IgD-negative memory B cell (primary cell): Measurements from ENCODE around the gene TIPRL. TPM values are rescaled to one million over a fixed set of nuclear protein-coding genes. Genes with fewer than 3 reads are reported as not detected.
"Not testable (repeated sequence)": the region's sequence is repeated elsewhere in the genome, so short reads cannot be mapped to it uniquely, and the experiment has no call there.

Experiments
- H3K27ac Mint-ChIP-seq, 3 donors: one replicate each; pipeline ENCODE4 v1.8.0; 2020 to 2022; ENCODE audit warnings: mild to moderate bottlenecking in 3 of 3, mixed read lengths in 3 of 3, moderate library complexity in 1 of 3
- H3K27me3 Mint-ChIP-seq: one replicate; pipeline ENCODE4 v1.8.0; 2021; ENCODE audit warnings: mixed read lengths
- H3K36me3 Mint-ChIP-seq: one replicate; pipeline ENCODE4 v1.8.0; 2020; ENCODE audit warnings: mild to moderate bottlenecking, mixed read lengths
- H3K4me1 Mint-ChIP-seq, 3 donors: one replicate each; pipeline ENCODE4 v1.8.0; 2020 to 2022; ENCODE audit warnings: mixed read lengths in 3 of 3, mild to moderate bottlenecking in 1 of 3
- H3K4me3 Mint-ChIP-seq, 4 donors: one replicate each; pipeline ENCODE4 v1.8.0; 2020 to 2022; ENCODE audit warnings: mild to moderate bottlenecking in 4 of 4, mixed read lengths in 4 of 4, moderate library complexity in 3 of 4
- H3K9me3 Mint-ChIP-seq, 3 donors: one replicate each; pipeline ENCODE4 v1.8.0; 2020 to 2021; ENCODE audit warnings: mixed read lengths in 3 of 3, mild to moderate bottlenecking in 1 of 3
- polyA plus RNA-seq: library from polyadenylated mRNA; unstranded; fragments of 300-500 nt; fragmentation: Illumina TruSeq; gene quantifications from one replicate; pipeline ENCODE4 v1.2.3, GENCODE V29; 2021

The TIPRL gene
- polyA plus RNA-seq, 1 donor from 2014 or later, result 28.5 TPM

- H3K27ac Mint-ChIP-seq, result no peak overlapping the region
- H3K27me3 Mint-ChIP-seq, result peaks cover 6% of the 10 kb centered on the region
- H3K9me3 Mint-ChIP-seq, result peaks cover 0 to 3% (median 0%) of the 10 kb centered on the region in 3 donors
- peaks cover 0 to 1% (median 0%) of the 10 kb centered on the region in 3 donors for H3K4me1 Mint-ChIP-seq
- no peak overlapping the region for H3K4me3 Mint-ChIP-seq
- no peaks in the 10 kb centered on the region for H3K36me3 Mint-ChIP-seq
These were observed 530 bp upstream of the TIPRL start for GRCh38 chr1:168178227-168178637.

DNA sequence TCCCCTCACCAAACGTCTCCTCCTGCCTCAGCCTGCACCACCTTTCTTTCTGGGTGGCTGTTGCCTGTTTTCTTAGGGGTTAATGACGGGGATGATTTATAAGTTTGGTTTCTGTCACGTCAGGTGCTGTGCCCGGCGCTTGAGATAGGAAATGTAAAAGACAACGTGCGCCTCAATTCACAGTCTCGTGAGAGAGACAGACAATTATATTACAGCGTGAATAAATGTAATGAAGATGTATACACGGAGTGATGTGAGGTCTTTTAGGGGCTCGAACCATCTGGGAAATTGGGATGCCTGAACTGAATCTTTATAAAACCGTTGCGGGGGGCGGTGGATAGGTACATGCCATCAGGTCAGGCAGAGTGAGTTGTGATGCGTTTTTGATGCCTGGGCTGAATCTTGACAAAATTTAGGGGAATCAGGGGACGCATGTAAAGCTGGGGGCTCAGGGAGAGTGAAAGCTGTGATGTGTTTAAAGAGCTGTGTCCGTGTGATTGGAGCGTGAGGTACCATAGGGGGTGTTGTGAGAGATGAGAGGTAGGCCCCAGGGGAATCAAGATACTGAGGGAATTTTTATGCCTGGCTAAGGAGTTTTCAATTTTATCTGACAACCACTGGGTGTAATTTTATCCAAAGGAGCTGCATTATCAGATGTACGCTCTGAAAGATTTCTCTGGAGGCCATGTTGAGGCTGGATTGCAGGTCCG, 831 bp downstream of the TIPRL start:
- Mint-ChIP-seq H3K27ac (no peak overlapping the region), H3K4me3 (no peak overlapping the region), H3K4me1 (peaks cover 0 to 6% (median 0%) of the 10 kb centered on the region in 3 donors), H3K36me3 (peaks cover 2% of the 10 kb centered on the region), H3K9me3 (peaks cover 0 to 1% (median 0%) of the 10 kb centered on the region in 3 donors), H3K27me3 (peaks cover 2% of the 10 kb centered on the region)

DNA sequence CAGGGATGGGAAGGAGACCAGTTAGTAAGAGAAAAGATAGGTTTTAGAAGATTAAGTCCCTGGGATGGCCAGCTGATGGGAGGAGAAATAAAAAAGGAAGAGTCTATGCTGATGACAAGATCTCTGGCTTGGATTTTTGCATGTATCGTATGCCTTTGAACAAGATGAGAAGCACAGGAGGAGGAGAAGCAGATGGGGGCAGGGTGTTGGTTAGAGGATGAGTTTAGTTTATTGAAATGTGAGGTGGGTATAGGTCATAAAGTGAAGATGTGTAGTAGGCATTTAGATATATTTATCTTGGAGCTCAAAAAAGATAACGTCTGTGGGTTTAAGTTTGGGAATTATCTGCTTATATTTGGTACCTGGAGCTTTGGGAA, 1.4 kb downstream of the TIPRL start:
- Mint-ChIP-seq H3K4me3 (no peak overlapping the region), H3K4me1 (peaks cover 0 to 6% (median 0%) of the 10 kb centered on the region in 3 donors), H3K27me3 (no peaks in the 10 kb centered on the region), H3K9me3 (peaks cover 0 to 1% (median 0%) of the 10 kb centered on the region in 3 donors), H3K36me3 (peaks cover 2% of the 10 kb centered on the region), H3K27ac (no peak overlapping the region)

- H3K27me3 Mint-ChIP-seq, H3K36me3 Mint-ChIP-seq, H3K4me3 Mint-ChIP-seq, H3K27ac Mint-ChIP-seq, H3K9me3 Mint-ChIP-seq, H3K4me1 Mint-ChIP-seq: not testable (repeated sequence)
These were observed 2.4 kb downstream of the TIPRL start for GRCh38 chr1:168181063-168181720.

DNA sequence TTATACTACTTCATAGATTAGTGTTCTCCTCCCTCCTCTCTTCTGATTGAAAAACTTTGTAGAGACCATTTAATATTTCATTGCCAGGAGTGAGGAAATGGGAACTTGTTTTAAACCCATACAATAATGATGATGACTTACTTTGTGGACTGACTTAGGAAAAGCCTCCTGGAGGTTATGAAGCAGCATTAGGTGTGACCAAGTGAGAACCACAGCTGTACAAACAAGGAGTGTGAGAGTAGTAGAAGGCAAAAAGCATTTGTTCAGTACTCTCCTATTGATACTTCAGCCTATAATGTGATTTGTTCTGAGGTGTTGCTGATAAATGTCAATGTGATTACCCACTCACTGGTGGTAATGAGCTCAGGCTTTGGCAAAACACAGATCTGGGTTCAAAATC, 8.4 kb downstream of the TIPRL start:
- Mint-ChIP-seq H3K36me3 (peaks cover 5% of the 10 kb centered on the region), H3K27ac (no peak overlapping the region), H3K4me1 (peaks cover 0 to 4% (median 4%) of the 10 kb centered on the region in 3 donors), H3K9me3 (no peaks in the 10 kb centered on the region), H3K27me3 (no peaks in the 10 kb centered on the region), H3K4me3 (no peak overlapping the region)

GRCh38 chr1:168190403-168190802, 11.6 kb downstream of the TIPRL start:
- H3K27ac Mint-ChIP-seq, result no peak overlapping the region
- no peak overlapping the region for H3K4me3 Mint-ChIP-seq
- H3K4me1 Mint-ChIP-seq, result peaks cover 0 to 4% (median 2%) of the 10 kb centered on the region in 3 donors
- no peaks in the 10 kb centered on the region for H3K27me3 Mint-ChIP-seq
- H3K9me3 Mint-ChIP-seq, result no peaks in the 10 kb centered on the region
- peaks cover 9% of the 10 kb centered on the region for H3K36me3 Mint-ChIP-seq

DNA sequence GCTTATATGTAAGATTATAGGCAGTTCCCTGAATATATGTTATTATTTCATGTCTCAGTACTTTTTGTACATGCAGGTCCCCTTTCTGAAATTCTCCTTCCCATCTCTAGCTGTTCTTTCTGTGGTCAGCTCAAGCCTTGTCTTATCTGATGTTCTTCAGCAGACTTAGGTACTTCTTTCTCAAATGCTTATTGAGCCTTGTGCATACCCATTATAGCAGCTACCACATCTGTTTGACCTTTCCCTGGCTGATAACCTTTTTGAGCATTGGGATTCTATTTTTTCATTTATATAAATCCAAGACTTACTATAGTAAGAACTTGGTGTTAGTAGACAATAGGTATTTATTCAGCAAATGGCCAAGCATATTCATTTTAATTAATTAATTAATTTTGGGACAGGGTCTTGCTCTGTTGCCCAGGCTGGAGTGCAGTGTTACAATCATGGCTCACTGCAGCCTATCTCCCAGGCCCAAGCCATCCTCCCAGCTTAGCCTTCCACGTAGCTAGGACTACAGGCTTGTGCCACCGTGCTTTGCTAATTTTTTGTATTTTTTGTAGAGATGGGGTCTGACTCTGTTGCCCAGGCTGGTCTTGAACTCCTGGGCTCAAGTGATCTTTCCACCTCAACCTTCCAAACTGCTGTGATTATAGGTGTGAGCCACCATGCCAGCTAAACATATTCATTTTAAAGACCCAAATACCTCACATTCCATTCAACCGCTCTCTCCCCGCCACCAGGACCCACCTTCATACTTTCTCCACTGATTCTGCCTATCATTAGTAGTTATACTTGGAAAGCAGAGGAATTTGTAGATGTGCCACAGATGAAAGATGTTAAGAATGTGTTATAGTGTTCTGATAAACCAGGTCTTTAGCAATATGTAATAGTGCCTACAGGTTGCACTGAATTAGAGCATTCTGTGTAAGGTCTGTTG, 16.7 kb downstream of the TIPRL start:
- peaks cover 0 to 2% (median 0%) of the 10 kb centered on the region in 3 donors for H3K4me1 Mint-ChIP-seq
- no peaks in the 10 kb centered on the region for H3K27me3 Mint-ChIP-seq
- H3K9me3 Mint-ChIP-seq, result no peaks in the 10 kb centered on the region
- H3K27ac Mint-ChIP-seq, result no peak overlapping the region
- no peak overlapping the region for H3K4me3 Mint-ChIP-seq
- H3K36me3 Mint-ChIP-seq, result peaks cover 6% of the 10 kb centered on the region

DNA sequence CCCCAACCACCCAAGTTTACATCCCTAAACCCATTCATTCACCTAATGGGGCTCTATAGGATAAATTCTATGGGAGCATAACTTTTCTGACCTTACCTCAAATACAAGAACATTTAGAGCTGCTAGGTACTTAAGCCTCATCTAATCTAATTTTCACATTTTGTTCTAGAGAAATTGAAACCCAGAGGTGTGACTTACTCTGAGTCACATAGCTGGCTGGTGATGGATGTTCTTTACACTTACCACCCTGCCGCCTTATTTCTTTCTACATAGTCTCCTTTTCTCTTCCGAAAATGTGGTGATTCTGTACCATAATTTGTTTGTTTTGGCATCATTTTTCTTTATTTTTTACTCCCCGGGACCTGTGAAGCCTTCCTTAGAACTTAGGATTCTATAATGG, 20.3 kb downstream of the TIPRL start:
- Mint-ChIP-seq H3K36me3 (peaks cover 8% of the 10 kb centered on the region), H3K27ac (no peak overlapping the region), H3K27me3 (no peaks in the 10 kb centered on the region), H3K9me3 (no peaks in the 10 kb centered on the region), H3K4me1 (no peaks in the 10 kb centered on the region), H3K4me3 (no peak overlapping the region)

- H3K27ac Mint-ChIP-seq, result no peak overlapping the region
These were observed 24.3 kb downstream of the TIPRL start for GRCh38 chr1:168202941-168203654.

GRCh38 chr1:168206111-168206510, 27.3 kb downstream of the TIPRL start:
- Mint-ChIP-seq H3K36me3 (peaks cover 17% of the 10 kb centered on the region), H3K9me3 (peaks cover 0 to 5% (median under 1%) of the 10 kb centered on the region in 3 donors), H3K4me1 (no peaks in the 10 kb centered on the region), H3K4me3 (no peak overlapping the region), H3K27ac (no peak overlapping the region), H3K27me3 (no peaks in the 10 kb centered on the region)

More at GRCh38 chr1:168202941-168203654, 24.3 kb downstream of the TIPRL start:
- Mint-ChIP-seq H3K27me3 (no peaks in the 10 kb centered on the region), H3K4me3 (no peak overlapping the region), H3K9me3 (peaks cover 0 to 2% (median 0%) of the 10 kb centered on the region in 3 donors), H3K4me1 (no peaks in the 10 kb centered on the region), H3K36me3 (peaks cover 17% of the 10 kb centered on the region)

DNA sequence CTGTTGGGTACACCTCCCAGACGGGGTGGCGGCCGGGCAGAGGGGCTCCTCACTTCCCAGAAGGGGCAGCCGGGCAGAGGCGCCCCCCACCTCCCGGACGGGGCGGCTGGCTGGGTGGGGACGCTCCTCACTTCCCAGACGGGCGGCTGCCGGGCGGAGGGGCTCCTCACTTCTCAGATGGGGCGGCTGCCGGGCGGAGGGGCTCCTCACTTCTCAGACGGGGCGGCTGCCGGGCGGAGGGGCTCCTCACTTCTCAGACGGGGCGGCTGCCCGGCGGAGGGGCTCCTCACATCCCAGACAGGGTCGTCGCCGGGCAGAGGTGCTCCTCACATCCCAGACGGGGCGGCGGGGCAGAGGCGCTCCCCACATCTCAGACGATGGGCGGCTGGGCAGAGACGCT, 28.9 kb downstream of the TIPRL start:
- not testable (repeated sequence) for H3K9me3 Mint-ChIP-seq, H3K4me3 Mint-ChIP-seq, H3K4me1 Mint-ChIP-seq, H3K27ac Mint-ChIP-seq, H3K27me3 Mint-ChIP-seq
- peaks cover 20% of the 10 kb centered on the region for H3K36me3 Mint-ChIP-seq

DNA sequence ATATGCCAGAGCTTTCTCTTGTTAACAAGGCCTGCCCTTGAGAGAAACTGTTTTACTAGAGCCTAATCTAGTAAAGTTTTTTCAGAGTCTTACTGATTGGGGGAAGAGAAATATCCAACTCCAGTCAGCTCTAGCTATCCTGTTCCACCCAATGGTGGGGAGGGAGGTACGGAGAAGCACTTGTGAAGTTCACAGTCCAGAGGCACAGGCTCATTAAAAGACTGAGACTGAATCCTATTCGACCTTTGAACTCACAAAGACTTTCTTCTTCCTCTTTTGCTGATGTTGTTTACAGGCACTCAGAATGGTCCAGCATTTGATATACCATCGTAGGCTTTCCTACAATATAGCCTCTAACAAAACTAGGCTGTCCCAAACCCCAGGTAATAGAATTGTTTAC, 31.6 kb downstream of the TIPRL start:
- no peak overlapping the region for H3K27ac Mint-ChIP-seq
- peaks cover 6 to 12% (median 11%) of the 10 kb centered on the region in 3 donors for H3K9me3 Mint-ChIP-seq

GRCh38 chr1:168213349-168213748, 34.6 kb downstream of the TIPRL start:
- H3K27ac Mint-ChIP-seq, result no peak overlapping the region
- no peaks in the 10 kb centered on the region for H3K27me3 Mint-ChIP-seq
- H3K4me1 Mint-ChIP-seq, result no peaks in the 10 kb centered on the region
- peaks cover 7% of the 10 kb centered on the region for H3K36me3 Mint-ChIP-seq
- no peak overlapping the region for H3K4me3 Mint-ChIP-seq
- peaks cover 6 to 12% (median 11%) of the 10 kb centered on the region in 3 donors for H3K9me3 Mint-ChIP-seq

More for the DNA sequence above, 31.6 kb downstream of the TIPRL start:
- Mint-ChIP-seq H3K27me3 (no peaks in the 10 kb centered on the region), H3K4me1 (no peaks in the 10 kb centered on the region), H3K4me3 (no peak overlapping the region), H3K36me3 (peaks cover 13% of the 10 kb centered on the region)

DNA sequence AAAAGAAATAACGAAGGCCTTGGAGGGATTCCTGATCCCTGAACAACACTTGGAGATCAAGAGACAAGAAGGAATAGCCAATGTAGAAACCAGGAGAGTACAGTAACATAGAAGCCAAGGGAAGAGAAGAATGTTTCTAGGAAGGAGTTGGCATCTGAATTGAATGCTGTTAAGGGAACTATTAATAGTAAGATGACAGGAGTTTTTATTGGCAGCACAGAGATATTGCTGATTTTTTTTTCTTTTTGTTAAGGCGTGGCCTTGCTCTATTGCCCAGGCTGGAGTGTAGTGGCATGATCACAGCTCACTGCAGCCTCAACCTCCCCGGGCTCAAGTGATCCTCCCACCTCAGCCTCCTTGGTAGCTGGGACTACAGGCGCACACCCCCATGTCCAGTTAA, 37.4 kb downstream of the TIPRL start:
- Mint-ChIP-seq H3K36me3 (peaks cover 7% of the 10 kb centered on the region), H3K27me3 (no peaks in the 10 kb centered on the region), H3K27ac (no peak overlapping the region), H3K9me3 (peaks cover 6 to 10% (median 10%) of the 10 kb centered on the region in 3 donors), H3K4me1 (peaks cover 0 to 2% (median 0%) of the 10 kb centered on the region in 3 donors), H3K4me3 (no peak overlapping the region)
